ENCODE measurements around the gene COL5A3.
"Not testable (repeated sequence)": the region's sequence is repeated elsewhere in the genome, so short reads cannot be mapped to it uniquely, and the experiment has no call there.

COL5A3 gene

DNA sequence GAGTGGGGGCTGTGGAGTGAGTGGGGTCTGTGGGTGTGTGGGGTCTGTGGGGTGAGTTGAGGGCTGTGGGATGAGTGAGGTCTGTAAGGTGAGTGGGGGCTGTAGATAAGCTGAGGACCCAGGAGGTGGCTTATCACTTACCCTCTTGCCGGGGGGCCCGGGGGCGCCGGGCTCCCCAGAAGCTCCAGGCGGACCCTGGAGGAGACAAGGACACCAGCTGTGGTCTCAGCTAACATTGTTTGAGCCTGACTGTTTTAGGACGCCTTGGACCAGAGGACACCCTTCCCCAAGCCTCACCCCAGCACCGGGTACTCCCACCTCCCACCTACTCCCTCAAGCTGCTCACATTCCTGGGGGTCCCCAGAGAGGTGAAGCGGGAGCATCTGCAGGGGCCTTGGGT is 39.8 kb downstream of the COL5A3 start:
- no peak for DNase-seq

DNA sequence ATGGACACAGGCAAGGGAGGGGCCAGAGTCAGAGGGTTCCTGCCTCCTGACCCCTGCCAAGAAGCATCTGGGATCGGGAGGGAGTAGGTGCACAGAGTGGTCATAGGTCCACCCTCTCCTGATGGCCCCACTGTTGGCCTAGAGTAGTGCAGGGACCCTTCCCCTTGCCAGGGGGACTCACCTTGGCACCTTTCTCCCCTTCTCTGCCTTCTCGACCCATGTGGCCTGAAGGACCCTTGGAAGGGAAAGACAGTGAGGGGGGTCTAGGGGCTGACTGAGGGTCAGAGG is 40.7 kb downstream of the COL5A3 start:
- DNase-seq, result no peak

DNA sequence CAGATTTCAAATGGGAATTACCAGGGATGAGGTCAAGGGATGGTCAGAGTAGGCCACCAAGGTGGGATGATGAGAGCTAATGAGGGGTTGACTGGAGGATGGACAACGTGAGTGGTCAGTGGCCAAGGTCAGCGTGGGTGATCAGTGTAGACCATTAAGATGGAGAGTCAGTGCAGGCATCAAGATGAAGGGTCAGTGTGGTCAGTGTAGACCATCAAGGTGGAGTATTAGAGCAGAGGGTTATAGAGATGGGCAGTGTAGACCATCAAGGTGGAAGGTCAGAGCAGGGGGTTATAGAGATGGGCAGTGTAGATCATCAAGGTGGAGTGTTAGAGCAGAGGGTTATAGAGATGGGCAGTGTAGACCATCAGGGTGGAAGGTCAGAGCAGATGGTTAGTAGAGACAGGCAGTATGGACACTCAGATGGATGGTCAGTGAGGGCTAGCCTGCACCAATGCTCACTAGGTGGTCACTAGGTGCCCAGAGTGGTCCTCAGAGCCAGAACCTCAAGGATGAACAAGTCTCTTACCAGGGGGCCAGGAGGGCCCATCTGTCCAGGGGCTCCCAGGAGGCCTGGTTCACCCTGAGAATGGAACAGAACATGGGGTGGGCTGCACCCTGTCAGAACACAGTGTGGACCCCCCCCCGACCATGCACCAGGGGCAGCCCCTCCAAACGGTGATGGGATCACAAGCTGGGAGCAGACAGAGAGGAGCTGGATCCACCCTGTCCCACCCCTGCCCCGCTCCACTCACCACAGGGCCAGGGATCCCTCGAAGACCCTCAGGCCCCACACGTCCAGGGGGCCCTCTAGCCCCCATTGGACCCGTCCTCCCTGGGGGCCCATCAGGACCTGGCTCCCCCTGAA is 41.2 kb downstream of the COL5A3 start:
- DNase-seq, result no peak

DNA sequence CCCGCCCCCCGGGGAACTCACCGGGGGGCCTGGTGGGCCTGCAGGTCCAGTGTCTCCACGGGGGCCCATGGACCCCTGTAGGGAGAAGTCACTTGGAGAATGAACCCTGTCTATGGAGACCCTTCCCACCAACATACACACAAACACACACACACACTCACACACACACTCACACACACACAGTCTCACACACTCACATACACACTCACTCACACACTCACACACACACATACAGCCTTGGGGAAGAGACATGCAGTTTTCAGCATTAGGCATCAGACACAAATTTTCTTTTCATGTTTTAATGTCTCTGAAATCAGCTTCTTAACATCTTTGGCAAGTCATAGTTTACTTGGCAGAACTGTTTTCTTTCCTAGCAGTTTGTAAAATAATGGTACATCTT is 43.0 kb downstream of the COL5A3 start:
- DNase-seq, result no peak

DNA sequence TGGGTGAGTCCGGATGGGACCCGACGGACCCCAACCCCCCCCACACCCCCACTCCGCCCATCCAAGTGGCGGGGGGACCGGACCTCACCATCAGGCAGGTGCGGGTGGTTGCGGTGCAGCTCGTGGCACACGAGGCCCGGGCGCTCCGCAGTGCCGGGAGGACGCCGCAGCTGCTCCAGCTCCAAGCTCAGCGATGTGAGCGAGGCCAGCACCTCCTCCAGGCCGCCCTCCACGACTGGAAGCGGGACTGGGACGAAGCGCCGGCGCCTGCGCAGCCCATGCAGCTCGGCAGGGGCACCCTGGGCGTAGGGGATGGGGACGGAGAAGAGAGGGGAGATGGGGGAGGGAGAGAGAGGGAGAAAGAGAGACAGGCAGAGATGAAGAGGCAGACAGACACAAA is 43.9 kb downstream of the COL5A3 start:
- DNase-seq, result no peak

DNA sequence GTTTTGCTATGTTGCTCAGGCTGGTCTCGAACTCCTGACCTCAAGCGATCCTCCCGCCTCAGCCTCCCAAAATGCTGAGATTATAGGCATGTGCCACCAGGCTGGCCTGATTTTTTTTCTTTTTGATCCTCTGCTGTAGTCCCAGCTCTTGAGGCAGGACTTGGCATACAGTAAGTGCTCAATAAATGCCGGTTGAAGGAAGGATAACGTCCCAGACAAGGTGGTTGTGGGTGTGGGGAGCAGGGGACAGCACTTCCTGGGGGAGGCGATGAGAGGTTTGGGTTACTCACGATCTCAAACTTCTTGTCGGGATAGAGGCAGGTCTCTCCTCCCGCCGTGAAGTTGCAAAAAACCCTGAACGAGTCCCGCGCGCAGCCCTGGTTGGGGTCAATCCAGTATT is 44.3 kb downstream of the COL5A3 start:
- DNase-seq, result no peak

DNA sequence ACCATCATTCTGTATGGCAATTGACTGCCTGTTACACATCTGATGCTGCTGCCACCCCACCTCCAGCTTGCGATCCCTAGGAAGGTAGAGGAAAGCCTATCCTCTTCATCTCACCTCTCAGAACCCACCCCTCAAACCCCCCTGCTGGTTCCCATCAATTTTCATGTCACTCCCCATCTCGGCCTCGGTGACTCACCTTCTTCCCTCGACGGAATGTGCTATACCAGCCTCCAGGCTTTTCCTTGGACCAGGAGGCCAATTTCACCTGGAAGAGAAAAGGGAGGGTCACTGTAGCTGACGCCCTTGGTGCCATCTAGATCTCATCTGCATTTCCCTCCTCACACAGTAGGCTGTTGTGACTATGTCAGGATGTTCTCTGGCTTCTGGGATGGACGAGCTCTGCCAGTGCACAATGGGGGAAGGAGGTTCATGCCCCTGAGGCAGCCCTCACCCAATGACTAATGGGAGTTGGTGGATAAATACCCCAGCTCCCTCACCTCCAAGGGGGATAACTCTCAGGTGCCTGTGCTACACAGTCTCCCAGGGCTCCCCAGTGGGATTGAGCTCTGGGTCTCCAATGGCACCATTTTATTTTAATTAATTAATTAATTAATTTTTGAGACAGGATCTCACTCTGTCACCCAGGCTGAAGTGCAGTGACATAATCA is 47.5 kb downstream of the COL5A3 start:
- DNase-seq, result no peak

DNA sequence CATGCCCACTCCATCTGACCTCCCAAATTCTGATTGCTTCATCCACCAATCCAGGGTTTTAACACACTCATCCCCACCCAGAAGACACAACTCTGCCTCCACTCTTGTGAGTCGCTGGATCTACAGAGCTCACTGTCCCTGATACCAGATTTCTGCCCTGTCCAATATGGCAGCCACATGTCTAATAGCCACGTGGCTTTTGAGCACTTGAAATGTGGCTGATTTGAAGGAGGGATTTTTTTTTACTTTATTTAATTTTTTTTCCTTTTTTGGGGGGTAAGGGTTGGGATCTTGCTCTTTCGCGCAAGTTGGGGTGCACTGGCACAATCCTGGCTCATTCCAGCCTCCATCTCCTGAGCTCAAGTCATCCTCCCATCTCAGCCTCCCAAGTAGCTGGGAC is 49.2 kb downstream of the COL5A3 start:
- no peak for DNase-seq

DNA sequence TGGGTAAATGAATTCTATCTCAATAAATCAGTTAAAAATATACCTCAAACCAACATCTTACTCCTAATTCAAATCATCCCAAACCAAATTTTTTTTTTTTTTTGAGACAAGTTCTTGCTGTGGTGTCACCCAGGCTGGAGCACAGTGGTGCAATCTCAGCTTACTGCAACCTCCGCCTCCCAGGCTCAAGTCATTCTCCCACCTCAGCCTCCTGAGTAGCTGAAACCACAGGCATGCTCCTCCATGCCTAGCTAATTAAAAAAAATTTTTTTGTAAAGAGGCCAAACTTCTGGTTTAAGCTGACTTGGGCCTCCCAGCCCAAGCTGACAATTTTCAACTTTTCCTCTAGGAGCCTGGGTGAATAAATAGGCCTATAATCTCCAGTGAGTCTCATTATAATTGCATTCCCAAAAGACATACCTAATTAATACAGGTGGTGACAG is 51.9 kb downstream of the COL5A3 start:
- no peak for DNase-seq

DNA sequence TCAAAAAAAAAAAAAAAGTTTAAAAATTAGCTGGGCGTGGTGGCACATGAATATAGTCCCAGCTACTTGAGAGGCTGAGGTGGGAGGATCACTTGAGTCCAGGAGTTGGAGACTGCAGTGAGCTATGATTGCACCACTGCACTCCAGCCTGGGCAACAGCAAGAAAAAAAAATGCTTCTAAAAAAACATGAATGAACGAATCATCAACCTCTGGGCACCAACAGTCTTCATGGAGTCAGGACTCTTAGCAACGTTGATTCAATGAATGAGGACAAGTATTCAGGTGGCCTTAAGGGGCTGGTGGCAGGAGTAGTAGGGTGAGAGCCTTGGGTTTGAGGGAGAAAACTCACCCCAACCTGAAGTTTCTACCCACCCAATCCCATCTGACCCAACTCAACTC is 53.3 kb downstream of the COL5A3 start:
- no peak for DNase-seq

DNA sequence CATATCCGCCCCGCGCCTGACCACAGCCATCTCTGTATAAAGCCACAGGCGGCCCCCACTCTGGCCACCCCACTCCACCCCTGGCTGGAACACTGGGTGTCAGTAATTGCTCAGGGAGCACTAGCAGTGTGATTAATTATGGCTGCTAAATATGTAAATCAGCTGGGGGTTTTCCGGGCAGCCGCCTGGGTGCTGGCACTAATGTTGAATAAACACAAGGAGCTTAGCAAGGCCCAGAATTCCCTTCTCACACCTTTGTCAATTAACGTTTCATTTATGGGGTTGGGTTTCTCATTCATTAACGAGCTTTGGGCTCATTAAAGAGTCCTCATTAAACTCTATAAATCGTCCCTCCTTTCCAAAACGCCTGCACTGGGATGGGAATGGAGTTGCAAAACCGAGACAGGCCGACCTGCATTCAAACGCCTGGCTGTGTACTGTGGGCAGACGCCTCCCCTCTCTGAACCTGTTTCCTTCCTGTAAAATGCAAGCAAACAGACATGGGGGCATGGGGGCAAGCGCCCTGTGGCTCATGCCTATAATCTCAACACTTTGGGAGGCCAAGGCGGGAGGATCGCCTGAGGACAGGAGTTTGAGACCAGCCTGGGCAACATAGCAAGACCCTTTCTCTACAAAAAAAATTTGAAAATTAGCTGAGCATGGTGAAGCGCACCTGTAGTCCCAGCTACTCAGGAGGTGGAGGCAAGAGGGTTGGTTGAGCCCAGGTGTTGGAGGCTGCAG is 56.3 kb downstream of the COL5A3 start:
- DNase-seq, result no peak

DNA sequence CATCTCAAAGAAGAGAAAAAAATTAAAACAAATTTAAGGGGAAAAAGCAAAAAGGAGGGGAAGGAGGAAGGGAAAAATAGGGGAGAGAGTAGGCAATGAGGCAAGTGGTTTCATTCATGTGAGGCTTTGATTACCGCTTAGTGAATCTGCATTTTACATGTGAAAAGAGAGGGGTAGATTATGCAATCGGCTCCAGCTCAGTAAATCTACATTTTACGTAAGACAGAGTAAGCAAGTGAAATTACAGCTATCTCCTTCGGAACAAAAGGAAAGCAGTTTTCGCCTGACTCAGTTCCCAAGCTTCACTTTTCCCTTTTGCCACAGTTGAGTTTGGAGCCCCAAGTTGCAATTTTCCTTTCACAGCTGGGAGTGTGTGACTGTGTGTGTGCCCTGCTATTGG is 58.0 kb downstream of the COL5A3 start:
- DNase-seq, result no peak

DNA sequence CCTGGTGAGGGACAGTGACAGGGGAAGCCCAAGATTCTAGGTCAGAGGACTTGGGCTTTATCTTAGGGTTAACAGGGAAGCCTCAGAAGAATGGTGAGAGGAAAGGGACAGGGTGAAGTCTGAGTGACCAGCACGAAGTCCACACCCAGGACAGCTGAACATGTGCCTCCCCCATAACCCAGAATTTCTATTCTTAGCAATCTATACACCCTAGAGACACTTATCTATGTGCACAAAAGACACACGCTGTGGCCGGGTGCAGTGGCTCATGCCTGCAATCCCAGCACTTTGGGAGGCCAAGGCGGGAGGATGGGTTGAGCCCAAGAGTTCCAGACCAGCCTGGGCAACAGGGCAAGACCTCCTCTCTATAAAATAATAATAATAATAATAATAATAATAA is 62.9 kb downstream of the COL5A3 start:
- no peak for DNase-seq

DNA sequence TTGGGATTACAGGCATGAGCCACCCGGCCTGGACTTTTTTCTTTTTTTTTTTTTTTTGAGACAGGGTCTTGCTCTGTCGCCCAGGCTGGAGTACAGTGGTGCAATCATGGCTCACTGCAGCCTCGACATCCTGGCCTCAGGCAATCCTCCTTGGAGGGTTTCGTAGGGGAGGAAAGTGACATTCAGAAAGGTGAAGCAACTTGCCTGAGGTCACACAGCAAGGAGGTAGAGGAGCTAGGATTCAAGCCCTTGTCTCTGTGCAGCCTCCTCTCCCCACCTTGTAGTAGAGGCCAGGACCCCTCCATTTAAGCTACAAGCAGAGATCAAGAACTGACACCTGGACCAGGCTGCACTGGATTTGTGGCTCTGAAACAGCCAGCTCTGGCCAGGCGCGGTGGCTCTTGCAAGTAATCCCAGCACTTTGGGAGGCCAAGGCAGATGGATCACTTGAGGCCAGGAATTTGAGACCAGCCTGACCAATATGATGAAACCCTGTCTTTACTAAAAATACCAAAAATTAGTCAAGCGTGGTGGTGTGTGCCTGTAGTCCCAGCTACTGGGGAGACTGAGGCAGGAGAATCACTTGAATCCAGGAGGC is 63.7 kb downstream of the COL5A3 start:
- DNase-seq, result not testable (repeated sequence)

DNA sequence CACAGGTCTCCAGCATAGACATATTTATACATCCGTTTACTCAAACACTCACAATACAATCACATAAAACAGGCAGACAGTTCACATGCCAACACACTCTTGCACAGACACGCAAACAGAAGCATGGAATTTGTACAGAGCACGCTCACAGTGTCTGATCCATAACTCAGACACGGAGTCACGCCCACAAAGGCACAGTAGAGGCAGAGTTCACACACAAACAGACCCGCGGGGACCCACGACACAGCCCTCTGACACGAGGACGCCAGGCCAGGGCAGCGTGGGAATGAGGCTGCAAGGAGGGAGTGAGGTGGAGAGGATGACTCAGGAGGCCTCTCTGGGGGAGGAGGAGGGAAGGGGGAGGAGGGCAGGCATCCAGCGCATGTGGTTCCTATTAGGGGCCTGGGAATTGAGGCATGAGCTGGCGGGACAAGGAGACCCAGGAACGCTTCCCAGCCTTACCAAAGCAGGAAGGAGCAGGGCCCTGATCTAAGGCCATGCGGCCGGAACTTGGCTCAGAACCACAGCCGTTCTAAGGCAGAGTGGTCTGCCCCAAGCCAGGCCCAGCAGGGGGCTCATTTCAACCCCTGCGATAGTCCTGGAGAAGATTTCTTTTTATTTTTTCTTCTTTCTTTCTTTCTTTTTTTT is 64.9 kb downstream of the COL5A3 start:
- DNase-seq, result no peak

DNA sequence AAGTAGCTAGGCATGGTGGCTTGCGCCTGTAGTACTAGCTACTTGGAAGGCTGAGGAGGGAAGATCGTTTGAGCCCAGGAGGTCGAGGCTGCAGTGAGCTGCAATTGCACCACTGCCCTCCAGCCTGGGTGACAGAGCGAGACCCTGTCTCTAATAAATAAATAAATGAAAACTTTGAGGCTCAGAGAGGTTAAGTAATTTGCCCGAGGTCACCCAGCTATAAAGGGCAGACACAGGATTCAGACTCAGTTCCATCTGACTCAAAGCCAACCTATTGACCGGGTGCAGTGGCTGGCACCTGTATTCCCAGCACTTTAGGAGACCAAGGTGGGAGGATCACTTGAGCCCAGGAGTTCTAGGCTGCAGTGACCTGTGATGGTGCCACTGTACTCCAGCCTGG is 66.6 kb downstream of the COL5A3 start:
- no peak for DNase-seq

DNA sequence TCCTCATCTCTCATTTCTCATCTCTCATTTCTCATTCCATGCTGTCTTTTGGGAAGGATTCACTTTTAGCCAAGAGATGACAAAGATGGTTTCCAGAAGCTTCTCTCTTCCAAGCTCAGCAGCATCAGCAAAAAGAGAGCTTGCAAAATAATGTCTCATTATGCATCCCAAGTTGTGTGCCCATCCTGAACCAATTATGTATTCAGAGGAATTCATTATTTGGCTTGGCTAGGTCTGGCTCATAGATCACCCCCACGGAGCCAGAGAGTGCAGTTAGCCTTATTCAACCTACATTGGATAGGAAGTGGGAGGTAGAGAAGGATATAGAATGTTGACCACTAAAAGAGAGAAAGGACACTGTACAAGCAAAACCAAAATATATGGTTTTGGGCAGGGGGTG is 68.6 kb downstream of the COL5A3 start:
- no peak for DNase-seq

DNA sequence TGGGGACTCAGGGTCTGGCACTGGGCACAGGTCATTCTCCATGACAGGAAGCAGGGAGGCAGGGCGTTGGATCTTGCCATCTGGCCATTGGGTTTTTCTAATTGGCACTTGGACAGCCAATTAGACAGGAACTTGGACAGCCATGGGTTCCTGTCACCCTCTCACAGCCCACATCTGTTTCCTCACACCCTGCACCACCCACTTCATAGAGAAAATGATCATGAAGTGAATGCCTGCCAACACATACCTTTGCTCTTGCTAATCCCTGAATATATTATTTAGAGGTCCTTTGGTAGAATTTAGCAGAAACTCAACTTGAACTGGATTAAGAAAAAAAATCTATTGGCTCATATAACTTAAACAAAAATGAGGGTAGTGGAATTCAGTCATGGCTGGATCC is 69.1 kb downstream of the COL5A3 start:
- DNase-seq, result no peak

DNA sequence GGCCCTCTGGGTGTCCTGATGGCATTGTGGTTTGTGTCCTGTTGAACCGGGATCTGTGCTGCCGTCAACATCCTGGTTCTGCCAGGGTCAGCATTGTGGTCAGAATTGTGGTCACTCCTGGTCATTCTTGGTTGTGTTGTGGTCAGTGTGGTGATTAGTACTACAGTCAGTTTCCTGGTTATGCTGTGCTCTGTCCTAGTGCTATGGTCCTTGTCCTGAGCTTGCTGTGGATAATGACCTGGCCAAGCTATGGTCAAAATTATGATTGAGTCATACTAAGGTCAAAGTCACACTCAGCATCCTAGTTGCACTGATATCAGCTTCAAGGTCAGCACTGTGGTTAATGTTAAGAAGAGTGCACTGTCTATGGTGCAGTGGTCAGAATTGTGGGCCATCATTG is 69.5 kb downstream of the COL5A3 start:
- no peak for DNase-seq

DNA sequence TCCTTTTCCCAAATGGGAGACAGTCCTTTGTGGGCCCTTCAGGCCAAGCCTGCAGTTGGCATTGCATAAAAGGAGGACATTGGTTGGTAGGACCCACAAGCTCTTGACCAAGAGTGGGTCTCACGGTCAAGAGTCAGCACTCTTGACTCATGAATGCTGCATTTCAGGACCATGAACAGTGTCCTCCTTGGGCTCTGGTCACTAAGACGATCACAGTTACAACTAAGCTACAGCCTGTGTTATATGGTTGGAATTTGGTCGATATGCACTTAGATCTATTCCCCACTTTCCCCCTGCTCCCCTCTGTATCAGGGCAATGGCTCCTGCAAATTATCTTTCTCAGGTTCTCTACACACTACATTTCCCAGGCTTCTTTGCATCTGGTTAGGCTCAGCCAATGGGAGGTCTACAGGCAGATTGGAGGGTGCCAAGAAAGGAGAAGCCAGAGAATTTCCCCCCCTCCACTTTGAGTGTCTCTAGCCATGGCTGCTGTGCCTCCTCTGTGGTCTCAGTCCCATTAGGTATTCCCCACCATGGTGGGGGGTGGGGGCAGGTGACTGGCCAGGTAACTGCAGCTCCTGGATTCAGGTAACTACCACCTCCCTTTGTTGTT is 70.9 kb downstream of the COL5A3 start:
- no peak for DNase-seq

DNA sequence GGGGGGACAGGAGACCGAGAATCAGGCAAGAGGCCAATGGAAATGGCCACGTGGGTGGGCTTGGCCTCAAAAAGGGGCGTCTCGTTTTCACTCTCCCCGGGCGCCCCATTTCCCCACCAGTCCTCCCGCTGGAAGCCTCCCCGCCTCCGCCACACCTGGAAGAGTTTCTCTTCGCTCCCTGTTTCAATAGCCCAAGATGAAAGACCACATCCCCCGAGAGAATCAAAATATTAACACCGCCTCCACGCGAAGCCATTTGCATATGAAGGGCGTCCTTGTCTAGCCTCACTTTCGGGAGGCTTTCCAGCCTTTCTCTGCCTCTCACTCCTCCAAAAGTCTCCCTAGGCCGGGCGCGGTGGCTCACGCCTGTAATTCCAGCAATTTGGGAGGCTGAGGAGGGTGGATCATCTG is 73.3 kb downstream of the COL5A3 start:
- no peak for DNase-seq

DNA sequence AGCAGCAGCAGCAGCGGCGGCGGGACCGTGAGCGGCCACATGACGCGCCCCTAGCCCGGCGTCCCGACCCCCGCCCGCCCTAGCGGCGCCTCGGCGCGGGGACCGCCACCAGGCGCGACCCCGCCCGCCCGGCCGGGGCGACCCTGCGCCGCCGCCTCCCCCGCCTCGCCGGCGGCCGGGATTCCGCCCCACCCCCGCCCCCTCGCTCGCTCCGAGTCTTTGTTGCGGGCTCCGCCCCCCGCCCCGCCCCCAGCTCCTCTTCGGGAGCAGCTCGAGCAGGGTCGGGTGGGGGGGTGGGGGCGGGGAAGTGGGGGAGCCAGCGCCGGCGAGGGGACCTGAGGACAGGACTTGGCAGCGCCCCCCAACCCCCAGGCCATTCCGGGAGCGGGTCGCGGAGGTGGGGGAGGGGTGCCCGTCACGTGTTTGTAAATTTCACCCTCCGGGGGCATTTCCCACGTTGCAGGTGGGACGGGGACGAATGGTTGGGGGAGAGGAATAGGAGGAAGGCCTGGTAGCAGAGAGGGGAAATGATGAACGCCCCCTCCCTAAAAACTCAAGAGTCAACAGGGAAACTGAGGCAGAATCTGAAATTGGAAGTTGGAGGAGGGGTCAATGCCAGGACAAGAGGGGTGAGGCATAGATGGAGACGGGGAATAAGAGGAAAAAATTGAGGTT is 73.8 kb downstream of the COL5A3 start, which contains the start of gene OLFM2:
OLFM2 (minus strand) TSS at position 190 of the 675 bp plus-strand sequence; CDS start at position 41, 149 bp downstream.
- DNase-seq, result no peak

All from NCI-H748 treated with DMSO at 0.1 percent for 48 hours (cell line).